ENCODE data around the gene WDR5B.

GRCh38 chr3:122410639-122411038, 5.2 kb downstream of the WDR5B start:
- TF ChIP-seq, protein P1, sequence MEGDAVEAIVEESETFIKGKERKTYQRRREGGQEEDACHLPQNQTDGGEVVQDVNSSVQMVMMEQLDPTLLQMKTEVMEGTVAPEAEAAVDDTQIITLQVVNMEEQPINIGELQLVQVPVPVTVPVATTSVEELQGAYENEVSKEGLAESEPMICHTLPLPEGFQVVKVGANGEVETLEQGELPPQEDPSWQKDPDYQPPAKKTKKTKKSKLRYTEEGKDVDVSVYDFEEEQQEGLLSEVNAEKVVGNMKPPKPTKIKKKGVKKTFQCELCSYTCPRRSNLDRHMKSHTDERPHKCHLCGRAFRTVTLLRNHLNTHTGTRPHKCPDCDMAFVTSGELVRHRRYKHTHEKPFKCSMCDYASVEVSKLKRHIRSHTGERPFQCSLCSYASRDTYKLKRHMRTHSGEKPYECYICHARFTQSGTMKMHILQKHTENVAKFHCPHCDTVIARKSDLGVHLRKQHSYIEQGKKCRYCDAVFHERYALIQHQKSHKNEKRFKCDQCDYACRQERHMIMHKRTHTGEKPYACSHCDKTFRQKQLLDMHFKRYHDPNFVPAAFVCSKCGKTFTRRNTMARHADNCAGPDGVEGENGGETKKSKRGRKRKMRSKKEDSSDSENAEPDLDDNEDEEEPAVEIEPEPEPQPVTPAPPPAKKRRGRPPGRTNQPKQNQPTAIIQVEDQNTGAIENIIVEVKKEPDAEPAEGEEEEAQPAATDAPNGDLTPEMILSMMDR (IDR thresholded peaks at IDR 0.05; ENCODE audit: poor library complexity) = no peak
- TF ChIP-seq EZH2 (IDR thresholded peaks at IDR 0.05; ENCODE audit: borderline replicate concordance) (no peak), EZH2phosphoT487 (IDR thresholded peaks at IDR 0.05; ENCODE audit: low read depth, severe bottlenecking, unreplicated experiment) (no peak)
